ENCODE results near the gene PEX14.

Gene PEX14

DNA sequence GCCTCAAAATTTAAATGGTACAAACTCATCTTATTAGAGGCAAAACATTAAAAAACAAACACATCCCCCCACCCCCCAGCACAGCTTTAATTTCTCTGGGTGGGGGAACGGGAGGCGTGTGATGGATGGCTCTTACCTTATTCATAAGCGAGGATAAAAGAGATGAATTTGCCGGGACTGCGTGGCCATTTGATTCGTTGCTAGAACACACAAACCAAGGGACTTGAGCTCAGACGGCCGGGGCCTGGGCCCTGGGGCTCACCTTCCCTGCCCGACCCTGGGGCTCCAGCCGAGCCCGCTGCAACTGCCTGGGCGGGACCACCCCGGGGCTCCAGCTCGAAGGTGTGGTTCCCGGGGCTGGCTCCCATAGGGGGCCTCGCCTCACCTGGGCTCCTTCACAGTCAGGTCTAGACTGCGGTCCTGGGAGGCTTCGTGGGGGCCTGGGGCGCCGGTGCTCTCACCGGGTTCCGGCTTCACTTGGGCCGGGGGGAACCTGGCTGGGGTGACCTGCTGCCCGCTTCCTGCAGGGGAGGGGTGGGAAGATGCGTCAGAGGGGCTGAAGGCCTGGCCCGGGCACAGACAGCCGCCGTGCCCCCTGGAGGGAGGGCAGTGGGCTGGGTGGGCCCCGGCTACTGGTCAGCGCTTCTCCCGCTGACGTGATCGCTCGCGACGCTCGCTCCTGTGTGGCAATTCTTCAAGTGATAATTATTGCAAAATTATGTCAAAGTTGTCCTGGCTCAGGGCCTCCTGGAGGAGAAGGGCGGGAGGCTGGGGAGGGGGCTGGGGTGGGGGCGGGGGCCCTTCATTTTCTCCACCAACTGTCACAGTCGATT, 176.0 kb downstream of the PEX14 start:
- DNase-seq (ENCODE audit: low spot score), result no peak

DNA sequence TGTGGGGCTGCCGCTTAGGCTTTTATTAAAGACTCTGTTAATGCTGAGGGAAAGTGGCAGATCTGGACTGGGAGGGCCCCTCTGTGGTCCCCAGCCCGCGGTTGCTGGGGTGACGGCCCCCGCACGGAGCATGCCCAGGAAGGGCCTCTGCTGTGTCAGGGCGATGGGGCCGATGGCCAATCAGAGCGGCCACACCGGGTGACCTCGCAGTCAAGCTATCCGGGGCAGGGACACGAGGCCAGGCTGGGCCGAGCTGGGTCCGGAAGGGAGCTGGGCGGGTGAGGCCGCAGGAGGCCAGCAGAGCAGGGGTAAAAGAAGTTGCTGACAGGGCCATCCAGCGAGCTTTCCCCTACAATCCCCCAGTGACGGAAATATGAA, 176.6 kb downstream of the PEX14 start:
- peak; percentile 76 for DNase-seq (ENCODE audit: low spot score)

DNA sequence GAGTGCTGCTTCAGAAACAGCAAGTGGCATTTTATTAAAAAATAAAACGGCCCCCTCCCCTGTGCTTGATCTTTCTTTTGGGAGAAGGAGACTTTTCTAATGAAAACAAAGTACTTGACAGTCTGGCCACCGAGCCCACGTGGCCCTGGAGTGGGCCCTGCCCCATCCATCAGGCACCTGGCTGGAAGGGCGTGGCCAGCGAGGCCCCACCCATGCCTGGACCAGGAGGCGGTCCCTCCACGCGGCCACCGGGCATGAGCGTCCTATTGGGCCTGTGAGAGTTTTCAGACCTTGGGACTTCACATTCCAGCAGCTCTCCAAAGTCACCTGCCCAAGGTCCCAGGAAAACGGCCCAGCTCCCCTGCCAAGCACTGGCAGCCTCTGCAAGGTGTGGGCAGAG, 177.0 kb downstream of the PEX14 start:
- peak; percentile 88 for DNase-seq (ENCODE audit: low spot score)

DNA sequence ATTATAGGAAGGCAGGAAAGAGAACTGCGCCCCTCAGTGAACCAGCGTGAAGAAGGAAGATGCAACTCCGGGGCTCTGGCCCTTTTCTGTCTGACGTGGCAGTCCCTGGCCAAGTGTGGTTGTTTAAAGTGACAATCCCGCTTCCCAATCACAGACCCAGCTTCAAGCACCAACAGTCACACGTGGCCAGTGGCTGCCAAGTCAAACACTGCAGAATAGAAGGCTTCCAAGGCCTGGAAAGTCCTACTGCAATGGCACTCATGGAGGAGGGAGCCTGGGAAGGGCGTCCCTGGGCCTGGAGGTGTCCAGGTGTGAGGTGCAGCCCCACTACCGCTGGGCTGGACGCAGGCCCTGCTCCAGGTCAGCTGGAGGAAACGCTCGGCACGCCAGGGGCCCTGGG, 177.9 kb downstream of the PEX14 start:
- no peak for DNase-seq (ENCODE audit: low spot score)

DNA sequence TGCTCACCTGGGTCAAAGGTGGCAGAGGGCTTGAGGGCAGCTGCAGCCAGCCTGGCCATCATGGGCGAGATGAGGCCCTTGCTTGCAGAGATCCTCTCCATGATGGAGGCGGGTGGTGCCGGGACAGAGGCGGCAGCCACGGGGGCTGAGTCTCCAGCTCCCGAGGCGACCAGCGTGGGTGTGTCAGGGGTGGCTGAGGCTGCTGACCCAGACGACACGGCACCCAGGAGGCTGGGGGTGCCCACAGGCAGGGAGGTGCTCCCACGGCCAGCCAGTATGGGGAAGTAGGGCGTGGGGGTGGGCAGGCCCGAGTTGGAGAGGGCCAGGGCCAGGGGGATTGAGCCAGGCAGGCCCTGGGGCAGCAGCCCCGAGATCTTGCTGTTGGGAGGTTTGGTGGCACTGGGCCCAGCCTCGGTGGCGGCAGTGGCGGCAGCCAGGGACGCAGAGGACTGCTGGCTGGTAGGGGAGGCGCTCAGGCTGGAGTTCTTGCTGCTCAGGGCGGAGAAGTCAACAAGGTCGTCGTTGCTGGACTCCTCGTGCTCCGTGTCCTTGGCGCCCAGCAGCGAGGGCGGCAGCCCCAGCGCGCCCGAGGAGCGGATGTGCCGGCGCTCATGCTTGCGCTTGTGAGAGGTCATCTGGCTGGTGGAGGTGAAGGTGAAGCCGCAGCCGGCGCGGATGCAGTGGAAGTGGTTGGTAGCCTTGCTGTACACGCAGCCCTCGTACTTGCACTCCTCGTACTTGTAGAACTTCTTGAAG, 178.8 kb downstream of the PEX14 start:
- no peak for DNase-seq (ENCODE audit: low spot score)

DNA sequence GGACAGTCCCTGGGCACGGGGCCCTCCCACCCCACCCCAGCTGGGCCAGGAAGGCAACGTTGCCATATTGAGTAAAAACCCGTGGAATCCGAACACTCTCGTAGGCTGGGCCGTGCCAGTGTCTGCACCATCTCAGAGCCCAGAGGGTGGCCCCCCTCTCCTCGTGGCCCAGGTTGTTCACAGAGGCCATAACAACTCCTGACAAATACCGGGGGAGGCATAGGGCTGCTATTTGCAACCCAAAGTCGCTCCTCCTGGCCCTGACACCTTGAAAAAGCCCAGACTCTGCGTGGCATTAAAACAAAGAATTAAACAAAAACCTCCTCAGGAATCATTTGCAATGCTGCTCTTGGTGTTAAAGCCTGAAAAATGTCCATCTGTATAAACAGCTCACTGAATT, 180.3 kb downstream of the PEX14 start:
- DNase-seq (ENCODE audit: low spot score), result no peak

DNA sequence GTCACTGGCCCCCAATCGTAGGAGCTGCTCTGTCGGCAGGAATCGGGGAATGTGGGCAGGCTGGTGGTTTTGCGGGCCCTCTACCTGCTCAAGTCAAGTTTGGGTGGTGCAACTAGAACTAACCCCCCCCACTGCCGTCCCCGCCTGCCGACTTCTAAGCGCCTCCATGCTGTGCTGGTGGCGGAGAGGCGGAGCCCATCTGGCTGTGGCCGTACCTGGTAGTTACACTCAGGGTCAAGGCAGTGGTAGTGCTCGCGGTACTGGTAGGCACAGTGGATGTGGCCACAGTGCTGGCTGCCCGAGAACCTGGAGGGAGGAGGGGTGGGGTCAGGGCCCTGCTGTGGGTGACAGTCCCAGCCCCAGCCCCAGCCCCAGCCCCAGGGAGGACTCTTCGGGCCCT, 181.7 kb downstream of the PEX14 start:
- DNase-seq (ENCODE audit: low spot score), result no peak

DNA sequence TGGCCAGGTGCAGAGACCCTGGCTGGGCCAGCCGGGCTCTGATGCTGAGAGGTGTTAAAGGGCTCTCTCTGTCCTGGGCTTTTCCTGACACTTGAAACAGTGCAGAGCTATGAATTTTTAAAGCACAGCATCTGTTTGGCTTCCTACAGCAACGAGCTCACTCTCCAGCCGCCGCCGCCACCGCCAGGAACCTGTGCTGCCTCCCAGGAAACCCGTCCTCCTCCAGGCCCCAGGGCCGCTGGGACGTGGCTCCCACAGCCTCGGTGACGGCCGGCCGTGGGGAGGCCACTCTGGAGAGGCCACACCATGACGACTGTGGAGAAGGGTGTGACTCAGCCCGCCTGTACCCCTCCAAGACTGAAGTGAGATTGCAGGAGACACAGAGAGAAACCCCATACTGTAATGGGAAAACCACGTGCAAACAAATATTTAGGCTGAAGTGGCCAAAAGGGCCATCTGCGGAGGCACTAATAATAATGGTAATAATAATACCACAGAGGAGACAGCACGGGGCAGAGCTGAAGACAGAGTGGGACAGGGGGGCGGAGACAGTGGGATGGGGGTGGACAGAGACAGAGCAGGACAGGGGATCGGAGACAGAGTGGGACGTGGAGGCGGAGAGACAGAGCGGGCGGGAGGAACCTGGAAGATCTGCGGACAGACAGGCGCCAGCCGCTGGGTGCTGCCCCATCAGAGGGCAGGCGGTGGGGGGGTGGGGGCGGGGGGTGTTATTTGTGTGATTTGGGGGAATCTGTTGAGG, 182.5 kb downstream of the PEX14 start:
- no peak for DNase-seq (ENCODE audit: low spot score)

DNA sequence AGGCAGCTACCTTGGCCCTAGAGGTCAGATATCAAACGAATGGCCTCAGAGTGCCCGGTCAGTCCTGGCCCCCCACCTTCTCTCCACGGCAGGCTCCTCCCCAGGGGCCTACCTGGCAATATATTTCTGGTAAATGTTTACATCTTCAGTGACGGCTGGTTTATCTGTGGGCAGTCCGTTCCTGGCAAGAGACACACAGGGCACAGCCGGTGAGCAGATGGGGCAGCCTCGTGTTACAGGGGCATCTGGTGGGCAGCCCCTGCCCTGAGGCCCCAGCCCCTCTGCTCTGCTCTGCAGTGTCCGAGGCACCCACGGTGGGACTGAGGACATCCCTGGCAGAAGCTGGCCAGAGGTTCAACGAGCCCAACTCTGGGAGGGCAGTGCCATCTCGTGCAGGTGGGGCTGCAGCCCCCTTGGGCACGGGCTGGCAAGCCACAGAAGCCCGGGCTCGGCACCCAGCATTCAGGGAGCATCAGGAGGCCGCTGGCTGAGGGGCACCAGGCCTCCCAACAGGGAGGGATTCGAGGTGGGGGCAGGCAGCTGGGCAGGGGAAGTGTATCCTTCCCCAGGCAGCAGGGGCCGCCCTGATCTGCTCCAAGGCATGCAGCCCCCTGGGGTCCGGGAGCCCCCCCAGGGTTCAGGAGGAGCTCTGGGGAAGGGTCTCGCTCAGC, 183.8 kb downstream of the PEX14 start:
- no peak for DNase-seq (ENCODE audit: low spot score)

DNA sequence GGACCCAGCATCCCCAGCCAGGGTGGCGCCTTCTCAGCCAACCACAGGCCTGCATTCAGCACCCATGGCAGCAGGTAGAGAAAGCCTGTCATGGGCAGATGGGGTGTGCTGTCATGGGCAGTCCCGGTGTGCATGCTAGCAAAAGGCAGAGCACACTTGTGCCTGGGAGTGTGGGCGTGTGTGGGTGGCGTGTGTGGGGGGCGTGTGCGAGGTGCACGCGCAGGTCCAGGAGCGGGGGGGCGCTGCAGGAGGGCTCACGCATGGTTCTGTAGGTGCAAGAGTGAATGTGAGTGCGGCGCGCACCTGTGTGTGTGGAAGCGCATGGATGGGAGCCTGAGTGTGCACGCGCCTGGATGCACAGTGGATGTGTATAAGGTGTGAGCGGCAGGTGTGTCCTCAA, 184.5 kb downstream of the PEX14 start:
- DNase-seq (ENCODE audit: low spot score), result no peak

DNA sequence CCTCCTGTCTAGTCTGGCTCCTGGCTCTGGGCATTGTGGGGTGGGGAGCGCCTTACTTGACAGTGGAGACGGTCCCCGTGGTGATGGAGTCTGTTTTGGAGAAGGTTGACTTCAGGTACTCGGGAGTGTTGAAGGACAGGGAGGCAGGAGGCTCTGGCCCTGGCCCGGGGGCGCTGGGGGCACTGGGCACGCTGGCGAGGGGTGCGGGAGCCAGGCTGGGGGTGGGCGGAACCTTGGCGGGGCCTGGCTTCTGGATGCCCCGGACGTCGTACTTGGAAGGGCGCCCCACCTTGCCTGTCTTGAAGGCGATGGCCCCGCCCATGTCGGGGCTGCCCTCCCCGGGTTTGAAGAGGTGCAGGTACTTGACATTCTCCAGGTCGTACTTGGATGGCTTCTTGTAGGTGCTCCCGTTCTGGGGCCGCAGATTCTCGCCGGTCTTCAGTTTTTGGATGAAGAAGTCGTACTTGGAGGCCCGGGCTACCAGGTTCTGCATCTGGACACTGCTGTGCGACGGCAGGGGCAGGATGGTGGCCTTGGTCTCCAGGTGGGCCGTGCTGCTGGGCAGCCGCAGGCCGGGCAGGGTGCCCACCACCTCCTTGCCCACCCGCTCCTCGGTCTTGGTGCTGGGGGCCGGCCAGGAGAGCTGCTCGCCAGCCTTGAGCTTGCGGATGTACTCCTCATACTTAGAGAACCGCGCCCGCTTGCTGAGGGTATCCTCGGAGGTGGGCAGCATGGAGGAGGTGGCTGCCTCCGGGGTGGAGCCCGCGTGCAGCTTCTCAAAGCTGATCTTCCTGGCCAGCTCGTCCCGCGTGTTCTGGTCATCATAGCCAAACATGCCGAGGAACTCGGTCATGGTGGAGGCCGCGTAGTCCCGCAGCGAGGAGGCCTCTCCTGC, 185.1 kb downstream of the PEX14 start:
- DNase-seq (ENCODE audit: low spot score), result no peak

DNA sequence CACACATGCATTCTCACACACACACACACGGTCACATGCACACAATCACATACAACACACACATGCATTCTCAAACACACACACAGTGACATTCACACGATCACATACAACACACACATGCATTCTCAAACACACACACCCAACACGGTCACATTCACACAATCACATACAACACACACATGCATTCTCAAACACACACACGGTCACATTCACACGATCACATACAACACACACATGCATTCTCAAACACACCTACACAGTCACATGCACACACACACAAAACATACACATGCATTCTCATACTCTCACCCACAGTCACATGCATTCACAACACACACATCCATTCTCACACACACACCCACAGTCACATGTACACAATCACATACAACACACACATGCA, 186.7 kb downstream of the PEX14 start:
- no peak for DNase-seq (ENCODE audit: low spot score)

DNA sequence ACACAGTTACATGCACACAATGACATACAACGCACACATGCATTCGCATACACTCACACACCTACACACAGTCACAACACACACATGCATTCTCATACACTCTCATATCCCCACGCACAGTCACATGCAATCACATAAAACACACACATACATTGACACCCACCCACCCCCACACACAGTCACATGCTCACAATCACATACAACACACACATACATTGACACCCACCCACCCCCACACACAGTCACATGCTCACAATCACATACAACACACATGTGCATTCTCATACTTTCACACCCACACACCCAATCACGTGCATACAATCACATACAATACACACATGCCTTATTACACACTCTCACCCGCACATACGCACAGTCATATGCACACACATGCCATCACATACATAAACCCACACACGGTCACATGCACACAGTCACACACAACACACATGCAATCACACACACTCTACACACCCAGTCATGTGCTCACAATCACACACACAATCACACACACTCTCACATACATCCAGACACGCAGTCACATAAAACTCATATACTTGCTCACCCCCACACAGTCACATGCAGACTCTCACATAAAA, 187.4 kb downstream of the PEX14 start:
- no peak for DNase-seq (ENCODE audit: low spot score)

DNA sequence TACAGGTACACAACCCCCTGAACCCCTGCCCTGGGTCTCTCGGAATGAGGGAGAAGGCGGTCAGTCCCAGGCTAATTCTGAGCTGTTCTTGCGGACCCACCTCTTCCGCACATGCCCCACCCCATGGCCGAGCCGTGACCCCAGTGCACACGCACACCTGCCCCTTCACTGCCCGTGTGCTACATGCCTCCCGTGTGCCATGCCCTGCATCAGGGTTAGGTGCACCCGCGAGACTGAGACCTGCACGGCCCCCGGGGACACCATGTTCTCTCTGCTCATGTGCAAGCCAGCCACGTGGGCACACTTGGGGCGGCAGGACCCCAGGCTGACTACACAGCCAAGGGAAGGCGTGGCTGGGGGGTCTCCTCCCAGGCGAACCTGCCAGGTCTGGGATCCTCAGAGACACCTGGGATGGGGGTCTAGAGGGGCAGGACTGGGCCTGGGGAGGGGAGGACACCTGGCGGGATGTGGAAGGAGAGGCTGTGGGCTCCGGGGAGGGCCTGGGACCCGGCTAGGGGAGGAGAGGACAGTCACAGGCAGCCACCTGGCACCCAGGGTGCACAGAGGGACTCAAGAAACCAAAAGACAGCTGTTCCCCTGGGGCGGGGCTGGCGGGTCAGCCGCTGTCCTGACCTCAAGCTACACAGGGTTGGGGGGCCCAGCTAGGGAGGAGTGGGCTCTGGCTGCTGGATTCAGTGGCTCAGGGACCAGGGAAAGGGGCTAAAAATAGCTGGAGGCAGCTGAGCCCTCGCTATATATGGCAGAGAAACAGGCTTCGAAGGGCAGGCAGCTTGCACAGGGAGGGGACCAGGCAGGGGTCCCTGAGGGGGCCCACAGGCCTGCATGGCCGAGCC, 188.3 kb downstream of the PEX14 start:
- no peak for DNase-seq (ENCODE audit: low spot score)

DNA sequence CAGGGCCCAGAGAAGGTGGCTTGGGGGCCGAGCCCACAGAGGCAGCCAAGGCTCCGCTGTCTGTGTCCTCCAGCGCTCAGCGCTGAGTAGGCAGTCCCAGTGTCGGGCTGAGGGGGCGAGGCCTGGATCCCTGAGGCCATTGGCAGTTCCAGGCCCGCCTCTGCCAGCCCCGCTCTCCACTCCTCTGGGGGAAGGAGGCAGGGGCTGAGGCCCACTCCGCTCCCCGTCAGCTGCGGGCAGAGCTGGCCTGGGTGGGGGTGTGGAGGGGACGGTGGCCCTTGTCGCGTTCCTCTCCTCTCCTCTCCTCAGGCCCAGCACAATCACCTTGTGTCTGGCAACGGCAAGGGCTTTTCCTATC, 188.9 kb downstream of the PEX14 start:
- DNase-seq (ENCODE audit: low spot score), result peak; percentile 86

DNA sequence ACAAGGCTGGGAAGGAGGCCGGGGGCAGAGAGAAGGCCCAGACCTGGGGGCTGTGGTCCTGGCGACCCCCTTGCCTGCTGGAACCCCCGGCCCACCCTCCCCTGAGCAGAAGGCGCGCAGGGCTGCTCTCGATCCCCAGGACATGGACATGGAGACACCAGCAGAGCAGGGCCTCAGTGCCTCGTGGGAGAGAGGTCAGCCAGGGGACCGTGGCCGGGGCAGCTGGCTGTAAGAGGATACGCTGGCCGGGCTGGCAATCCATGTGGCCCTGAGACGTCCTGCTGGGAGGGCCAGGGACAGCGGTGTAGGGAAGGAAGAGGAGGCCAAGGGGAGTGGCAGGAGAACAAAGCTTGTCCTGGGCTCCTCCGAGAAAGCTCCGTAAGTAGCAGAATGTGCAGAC, 189.5 kb downstream of the PEX14 start:
- DNase-seq (ENCODE audit: low spot score), result peak; percentile 69

DNA sequence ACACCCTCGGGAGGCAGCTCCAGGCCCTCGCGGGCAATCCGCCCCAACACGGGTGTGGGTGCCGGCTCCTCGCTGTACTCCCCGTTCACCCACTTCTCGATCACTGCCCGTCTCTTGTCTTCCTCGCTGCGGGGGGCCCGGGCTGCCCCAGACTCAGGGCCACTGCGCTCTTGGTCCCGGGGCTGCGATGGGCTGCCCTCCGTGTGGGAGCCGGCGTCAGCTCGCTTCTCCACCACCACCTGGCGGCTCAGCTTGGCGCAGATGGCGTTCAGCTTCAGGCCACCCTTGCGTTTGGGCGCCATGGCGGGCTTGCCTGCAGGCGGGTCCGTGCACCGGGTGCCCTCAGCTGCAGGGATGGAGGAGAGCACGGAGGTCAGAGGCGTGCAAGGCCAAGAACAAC, 190.5 kb downstream of the PEX14 start:
- no peak for DNase-seq (ENCODE audit: low spot score)

DNA sequence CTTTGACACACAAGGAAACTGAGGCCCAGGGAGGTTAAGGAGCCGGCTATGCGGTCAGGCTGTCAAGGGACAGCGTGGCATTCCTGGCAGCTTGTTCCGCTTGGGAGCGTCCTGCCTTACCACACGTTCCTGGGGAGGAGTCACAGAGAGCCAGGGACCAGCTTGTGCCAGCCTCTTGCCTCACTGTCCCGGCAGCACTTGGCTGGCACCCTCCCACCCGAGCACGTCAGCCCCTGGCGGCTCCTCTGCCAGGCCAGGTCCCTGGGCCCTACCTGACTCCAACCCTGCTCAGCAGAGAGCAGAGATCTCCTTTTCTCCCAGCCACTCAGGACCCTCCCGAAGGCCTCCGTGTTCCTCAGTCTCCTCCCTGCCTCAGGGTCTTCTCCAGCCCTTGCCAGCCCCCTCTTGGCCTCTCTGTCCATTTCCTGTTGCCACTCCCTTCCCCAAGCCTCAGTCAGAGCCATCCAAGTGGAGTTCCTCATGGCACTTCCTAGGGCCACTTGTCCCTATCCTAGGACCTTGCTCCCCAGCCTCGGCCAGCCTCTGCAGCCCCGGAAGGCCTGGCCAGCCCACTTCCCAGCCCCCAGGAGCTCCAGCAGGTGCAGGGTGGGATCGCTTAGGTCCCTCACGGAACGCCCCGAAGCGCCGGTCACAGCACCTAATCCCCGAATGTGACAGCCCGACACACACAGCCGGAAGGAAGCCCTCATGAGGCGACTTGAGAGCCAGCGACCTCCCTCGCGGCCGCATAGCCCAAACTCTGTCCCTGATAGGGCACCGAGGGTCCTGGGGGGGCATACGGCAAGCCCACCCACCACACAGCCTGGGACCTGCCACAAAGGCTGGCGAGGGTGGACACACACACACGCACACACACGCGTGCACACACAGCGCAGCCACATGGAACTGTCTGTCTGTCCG, 191.4 kb downstream of the PEX14 start:
- no peak for DNase-seq (ENCODE audit: low spot score)
